HG02885 (cell line): ENCODE results near the gene ADRB1.

Source experiments
- ATAC-seq: cut with Tn5 transposase; IDR thresholded peaks from one replicate; pipeline ENCODE4 v1.9.1; 2021; ENCODE audit warnings: mild to moderate bottlenecking; ENCODE audit not compliant: unreplicated experiment, poor library complexity

The ADRB1 gene

DNA sequence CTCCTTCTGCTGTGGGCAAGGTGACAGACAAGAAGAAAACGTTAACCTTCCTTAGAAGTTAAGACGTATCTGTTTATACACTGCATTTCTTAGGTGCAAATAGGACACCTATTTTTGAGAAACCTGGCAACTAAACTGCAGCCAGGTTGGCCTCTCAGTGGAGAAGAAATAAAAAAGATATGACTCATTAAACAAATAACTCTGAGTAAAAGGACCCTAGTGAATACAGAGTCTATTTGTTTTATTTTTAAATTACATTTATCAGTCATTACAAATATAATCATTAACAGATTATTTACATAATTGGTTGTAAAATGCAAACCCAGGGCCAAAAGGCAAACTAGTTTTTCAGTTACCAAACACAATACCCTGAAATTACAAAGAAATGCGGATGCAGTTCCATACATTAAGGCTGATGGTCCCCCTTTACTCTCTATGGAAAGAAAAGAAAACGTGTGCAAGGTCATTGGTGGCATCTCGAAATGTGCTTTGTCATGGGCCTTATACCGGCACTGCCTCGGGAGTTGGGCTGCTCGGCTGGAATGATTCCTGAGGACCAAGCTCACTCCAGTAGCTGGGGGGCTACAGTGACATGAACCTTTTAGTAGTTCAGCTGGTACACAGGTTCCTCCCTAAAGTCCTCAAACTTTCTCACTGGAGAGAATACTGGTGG is 38.4 kb downstream of the ADRB1 start:
- no peak for ATAC-seq

GRCh38 chr10:114083040-114083439 is 39.4 kb downstream of the ADRB1 start:
- no peak for ATAC-seq

GRCh38 chr10:114084215-114084614 is 40.5 kb downstream of the ADRB1 start:
- no peak for ATAC-seq

- no peak for ATAC-seq
Observed at GRCh38 chr10:114087255-114087654, 43.6 kb downstream of the ADRB1 start.

DNA sequence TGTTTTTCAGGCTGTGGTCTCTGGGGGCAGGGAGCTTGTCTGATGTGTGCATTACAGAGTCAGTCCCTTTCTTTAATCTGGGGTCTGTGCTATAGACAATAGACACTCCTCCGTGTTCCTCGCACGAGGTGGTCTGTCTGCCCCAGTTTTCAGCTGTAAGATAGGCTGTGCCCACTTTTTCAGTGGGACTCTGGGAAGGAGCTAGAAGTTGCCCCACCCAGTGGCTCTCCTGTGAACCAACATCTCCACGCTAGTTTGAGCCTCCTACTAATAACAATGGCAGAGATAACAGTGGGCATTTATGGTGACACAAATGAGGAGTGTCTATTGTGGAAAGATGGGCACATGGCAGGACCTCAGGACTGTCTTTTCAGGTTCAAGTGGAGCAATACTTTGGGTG is 44.0 kb downstream of the ADRB1 start:
- no peak for ATAC-seq

DNA sequence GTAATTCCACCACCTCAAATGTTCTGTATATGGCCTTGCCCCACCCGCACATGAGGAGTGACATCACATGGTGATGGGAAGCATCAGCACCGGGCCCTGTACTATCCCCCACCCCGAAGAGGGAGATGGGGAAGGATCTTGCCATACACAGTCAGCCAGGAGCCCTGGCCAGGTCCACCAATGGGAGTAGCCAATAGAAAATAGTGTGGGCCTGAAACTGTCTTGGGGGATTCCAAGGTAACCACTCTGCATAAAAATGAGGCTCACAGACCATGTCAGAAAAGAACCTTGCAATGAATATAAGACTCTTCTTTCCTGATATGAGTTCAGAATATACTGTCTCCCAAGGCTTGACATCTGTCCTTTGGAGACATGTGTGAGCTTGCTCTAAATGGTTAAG is 51.1 kb downstream of the ADRB1 start:
- ATAC-seq = no peak

- ATAC-seq = peak; percentile 50
Observed at GRCh38 chr10:114095559-114096337, 52.1 kb downstream of the ADRB1 start.
